ENCODE data around the gene ARHGAP19.
A peak's percentile ranks its signal among the peaks of the same experiment; 100 is the strongest.
"Not testable (repeated sequence)": the region's sequence is repeated elsewhere in the genome, so short reads cannot be mapped to it uniquely, and the experiment has no call there.

The ARHGAP19 gene

GRCh38 chr10:97280783-97281182 lies 11.7 kb downstream of the ARHGAP19 start:
- Histone ChIP-seq H3K27me3 (ENCODE audit: low read depth) (no peaks in the 10 kb centered on the region), H3K4me3 (no peak overlapping the region), H3K9me3 (no peaks in the 10 kb centered on the region), H3K4me1 (no peaks in the 10 kb centered on the region; the same call in 1 of the 2 replicates), H3K36me3 (replicated peaks) (no peaks in the 10 kb centered on the region; the same call in 1 of the 2 replicates)
- no peak for DNase-seq (ENCODE audit: low spot score in 2 of 2)
- in situ Hi-C loops (cut with MboI; ENCODE audit: low sequenced_read_pairs): no loop called here

- Histone ChIP-seq H3K9me3 (no peaks in the 10 kb centered on the region), H3K4me3 (no peak overlapping the region), H3K4me1 (no peaks in the 10 kb centered on the region; the same call in 1 of the 2 replicates), H3K27me3 (ENCODE audit: low read depth) (no peaks in the 10 kb centered on the region), H3K36me3 (replicated peaks) (no peaks in the 10 kb centered on the region; the same call in 1 of the 2 replicates)
- in situ Hi-C loops (cut with MboI; ENCODE audit: low sequenced_read_pairs): no loop called here
- no peak for DNase-seq (ENCODE audit: low spot score in 2 of 2)
These were observed 13.2 kb downstream of the ARHGAP19 start for GRCh38 chr10:97279121-97279815.

GRCh38 chr10:97278491-97278989 lies 13.9 kb downstream of the ARHGAP19 start:
- in situ Hi-C loops (cut with MboI; ENCODE audit: low sequenced_read_pairs): no loop called here
- Histone ChIP-seq H3K27me3 (ENCODE audit: low read depth) (no peaks in the 10 kb centered on the region), H3K4me1 (no peaks in the 10 kb centered on the region; the same call in 1 of the 2 replicates), H3K9me3 (no peaks in the 10 kb centered on the region), H3K4me3 (no peak overlapping the region), H3K36me3 (replicated peaks) (no peaks in the 10 kb centered on the region; the same call in 1 of the 2 replicates)
- peak in 1 of 2 experiments; percentile 58 for DNase-seq (ENCODE audit: low spot score in 2 of 2)

GRCh38 chr10:97277551-97277950 lies 14.9 kb downstream of the ARHGAP19 start:
- Histone ChIP-seq H3K4me1 (no peaks in the 10 kb centered on the region; the same call in 1 of the 2 replicates), H3K36me3 (replicated peaks) (no peaks in the 10 kb centered on the region; the same call in 1 of the 2 replicates), H3K9me3 (no peaks in the 10 kb centered on the region), H3K27me3 (ENCODE audit: low read depth) (no peaks in the 10 kb centered on the region), H3K4me3 (no peak overlapping the region)
- in situ Hi-C loops (cut with MboI; ENCODE audit: low sequenced_read_pairs): no loop called here
- DNase-seq (ENCODE audit: low spot score in 2 of 2): no peak

- H3K36me3 ChIP-seq (replicated peaks): no peaks in the 10 kb centered on the region; the same call in 1 of the 2 replicates
- in situ Hi-C loops (cut with MboI; ENCODE audit: low sequenced_read_pairs): no loop called here
- H3K4me3 ChIP-seq: no peak overlapping the region
- H3K4me1 ChIP-seq: no peaks in the 10 kb centered on the region; the same call in 1 of the 2 replicates
- DNase-seq (ENCODE audit: low spot score in 2 of 2): no peak
- peaks cover 4% of the 10 kb centered on the region for H3K9me3 ChIP-seq
- no peaks in the 10 kb centered on the region for H3K27me3 ChIP-seq (ENCODE audit: low read depth)
These were observed 17.6 kb downstream of the ARHGAP19 start for GRCh38 chr10:97274828-97275227.

- Histone ChIP-seq H3K4me3 (no peak overlapping the region), H3K4me1 (no peaks in the 10 kb centered on the region; the same call in 1 of the 2 replicates), H3K27me3 (ENCODE audit: low read depth) (no peaks in the 10 kb centered on the region), H3K9me3 (peaks cover 4% of the 10 kb centered on the region), H3K36me3 (replicated peaks) (no peaks in the 10 kb centered on the region; the same call in 1 of the 2 replicates)
- DNase-seq (ENCODE audit: low spot score in 2 of 2): no peak
- in situ Hi-C loops (cut with MboI; ENCODE audit: low sequenced_read_pairs): no loop called here
These were observed 18.7 kb downstream of the ARHGAP19 start for GRCh38 chr10:97273700-97274099.

GRCh38 chr10:97270523-97271154 lies 21.8 kb downstream of the ARHGAP19 start:
- Histone ChIP-seq H3K27me3 (ENCODE audit: low read depth) (no peaks in the 10 kb centered on the region), H3K4me3 (no peak overlapping the region), H3K9me3 (peaks cover 4% of the 10 kb centered on the region), H3K4me1 (peaks cover 8% of the 10 kb centered on the region), H3K36me3 (replicated peaks) (no peaks in the 10 kb centered on the region)
- no peak for DNase-seq (ENCODE audit: low spot score in 2 of 2)
- in situ Hi-C loops (cut with MboI; ENCODE audit: low sequenced_read_pairs): no loop called here

GRCh38 chr10:97267671-97268070 lies 24.8 kb downstream of the ARHGAP19 start:
- peaks cover 8% of the 10 kb centered on the region for H3K4me1 ChIP-seq
- DNase-seq (ENCODE audit: low spot score in 2 of 2): peak; percentile 22 to 51
- in situ Hi-C loops (cut with MboI; ENCODE audit: low sequenced_read_pairs): no loop called here
- H3K36me3 ChIP-seq (replicated peaks): no peaks in the 10 kb centered on the region
- H3K27me3 ChIP-seq (ENCODE audit: low read depth): no peaks in the 10 kb centered on the region
- H3K4me3 ChIP-seq: no peak overlapping the region
- peaks cover 4% of the 10 kb centered on the region for H3K9me3 ChIP-seq

- H3K9me3 ChIP-seq; H3K4me1 ChIP-seq; H3K27me3 ChIP-seq (ENCODE audit: low read depth); H3K4me3 ChIP-seq; in situ Hi-C loops (cut with MboI; ENCODE audit: low sequenced_read_pairs); H3K36me3 ChIP-seq (replicated peaks); DNase-seq (ENCODE audit: low spot score in 2 of 2): not testable (repeated sequence)
These were observed 27.3 kb downstream of the ARHGAP19 start for GRCh38 chr10:97265095-97265494.

- Histone ChIP-seq H3K4me3 (no peak overlapping the region), H3K9me3 (no peaks in the 10 kb centered on the region), H3K4me1 (peaks cover 8% of the 10 kb centered on the region), H3K27me3 (ENCODE audit: low read depth) (no peaks in the 10 kb centered on the region), H3K36me3 (replicated peaks) (peaks cover 1% of the 10 kb centered on the region)
- in situ Hi-C loops (cut with MboI; ENCODE audit: low sequenced_read_pairs): no loop called here
- no peak for DNase-seq (ENCODE audit: low spot score in 2 of 2)
These were observed 28.5 kb downstream of the ARHGAP19 start for GRCh38 chr10:97263971-97264370.

GRCh38 chr10:97261656-97262055 lies 30.8 kb downstream of the ARHGAP19 start:
- no peak overlapping the region for H3K4me3 ChIP-seq
- no peaks in the 10 kb centered on the region for H3K9me3 ChIP-seq
- no peaks in the 10 kb centered on the region for H3K4me1 ChIP-seq
- no peaks in the 10 kb centered on the region for H3K27me3 ChIP-seq (ENCODE audit: low read depth)
- DNase-seq (ENCODE audit: low spot score in 2 of 2): no peak
- H3K36me3 ChIP-seq (replicated peaks): peaks cover 5% of the 10 kb centered on the region
- in situ Hi-C loops (cut with MboI; ENCODE audit: low sequenced_read_pairs): no loop called here

GRCh38 chr10:97261183-97261582 lies 31.3 kb downstream of the ARHGAP19 start:
- Histone ChIP-seq H3K4me1 (no peaks in the 10 kb centered on the region), H3K9me3 (no peaks in the 10 kb centered on the region), H3K36me3 (replicated peaks) (peaks cover 5% of the 10 kb centered on the region), H3K4me3 (no peak overlapping the region), H3K27me3 (ENCODE audit: low read depth) (no peaks in the 10 kb centered on the region)
- in situ Hi-C loops (cut with MboI; ENCODE audit: low sequenced_read_pairs): no loop called here
- no peak for DNase-seq (ENCODE audit: low spot score in 2 of 2)

- no peaks in the 10 kb centered on the region for H3K9me3 ChIP-seq
- H3K4me1 ChIP-seq: no peaks in the 10 kb centered on the region
- peaks cover 13% of the 10 kb centered on the region for H3K36me3 ChIP-seq (replicated peaks)
- in situ Hi-C loops (cut with MboI; ENCODE audit: low sequenced_read_pairs): no loop called here
- H3K4me3 ChIP-seq: no peak overlapping the region
- no peak for DNase-seq (ENCODE audit: low spot score in 2 of 2)
- H3K27me3 ChIP-seq (ENCODE audit: low read depth): no peaks in the 10 kb centered on the region
These were observed 33.3 kb downstream of the ARHGAP19 start for GRCh38 chr10:97259119-97259518.

- no peaks in the 10 kb centered on the region for H3K27me3 ChIP-seq (ENCODE audit: low read depth)
- in situ Hi-C loops (cut with MboI; ENCODE audit: low sequenced_read_pairs): no loop called here
- no peak for DNase-seq (ENCODE audit: low spot score in 2 of 2)
- H3K9me3 ChIP-seq: no peaks in the 10 kb centered on the region
- H3K36me3 ChIP-seq (replicated peaks): peaks cover 13% of the 10 kb centered on the region
- H3K4me1 ChIP-seq: no peaks in the 10 kb centered on the region
- no peak overlapping the region for H3K4me3 ChIP-seq
These were observed 36.1 kb downstream of the ARHGAP19 start for GRCh38 chr10:97256356-97256755.
